ENCODE measurements around the gene CFAP299. TPM values are rescaled to one million over a fixed set of nuclear protein-coding genes. Genes with fewer than 3 reads are reported as not detected.

The CFAP299 gene
- total RNA-seq, 1 experiment from 2014 or later, result not detected

DNA sequence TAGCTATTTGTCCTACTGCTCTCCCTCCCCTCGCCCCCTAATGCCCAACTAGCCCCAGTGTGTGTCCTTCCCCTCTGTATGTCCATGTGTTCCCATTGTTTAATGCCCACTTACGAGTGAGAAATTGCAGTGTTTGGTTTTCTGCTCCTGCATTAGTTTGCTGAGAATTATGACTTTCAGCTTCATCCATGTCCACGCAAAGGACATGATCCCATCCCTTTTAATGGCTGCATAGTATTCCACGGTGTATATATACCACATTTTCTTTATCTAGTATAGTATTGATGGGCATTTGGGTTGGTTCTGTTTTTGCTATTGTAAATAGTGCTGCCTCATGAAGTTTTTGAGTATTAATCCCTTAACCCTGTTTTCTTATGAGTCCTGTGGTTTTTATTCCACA is 33.6 kb upstream of the CFAP299 start:
- ChIA-PET POLR2A (ENCODE audit: low non-redundant PET) (no interaction called here), CTCF (no interaction called here)
- Histone ChIP-seq H3K27ac (ENCODE audit: low read depth, low read length, poor library complexity, severe bottlenecking) (no peak overlapping the region), H3K4me1 (ENCODE audit: insufficient read depth, low read length, poor library complexity, severe bottlenecking) (no peaks in the 10 kb centered on the region), H3K4me3 (ENCODE audit: low read depth, low read length, poor library complexity, severe bottlenecking) (no peak overlapping the region), H3K36me3 (ENCODE audit: insufficient read depth, low read length, poor library complexity, severe bottlenecking) (no peaks in the 10 kb centered on the region), H3K27me3 (replicated peaks; ENCODE audit: insufficient read depth, low read depth, low read length, poor library complexity) (peaks cover 46% of the 10 kb centered on the region), H3K9me3 (ENCODE audit: low read depth, low read length, poor library complexity, severe bottlenecking) (no peaks in the 10 kb centered on the region)
- no TSS peak for BruUV-seq (replicated peaks)
- DNase-seq (ENCODE audit: low spot score), result no peak
- intact Hi-C loops (cut with micrococcal nuclease; ENCODE audit: unreplicated experiment), result no loop called here
- TF ChIP-seq, protein P1, sequence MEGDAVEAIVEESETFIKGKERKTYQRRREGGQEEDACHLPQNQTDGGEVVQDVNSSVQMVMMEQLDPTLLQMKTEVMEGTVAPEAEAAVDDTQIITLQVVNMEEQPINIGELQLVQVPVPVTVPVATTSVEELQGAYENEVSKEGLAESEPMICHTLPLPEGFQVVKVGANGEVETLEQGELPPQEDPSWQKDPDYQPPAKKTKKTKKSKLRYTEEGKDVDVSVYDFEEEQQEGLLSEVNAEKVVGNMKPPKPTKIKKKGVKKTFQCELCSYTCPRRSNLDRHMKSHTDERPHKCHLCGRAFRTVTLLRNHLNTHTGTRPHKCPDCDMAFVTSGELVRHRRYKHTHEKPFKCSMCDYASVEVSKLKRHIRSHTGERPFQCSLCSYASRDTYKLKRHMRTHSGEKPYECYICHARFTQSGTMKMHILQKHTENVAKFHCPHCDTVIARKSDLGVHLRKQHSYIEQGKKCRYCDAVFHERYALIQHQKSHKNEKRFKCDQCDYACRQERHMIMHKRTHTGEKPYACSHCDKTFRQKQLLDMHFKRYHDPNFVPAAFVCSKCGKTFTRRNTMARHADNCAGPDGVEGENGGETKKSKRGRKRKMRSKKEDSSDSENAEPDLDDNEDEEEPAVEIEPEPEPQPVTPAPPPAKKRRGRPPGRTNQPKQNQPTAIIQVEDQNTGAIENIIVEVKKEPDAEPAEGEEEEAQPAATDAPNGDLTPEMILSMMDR (conservative IDR thresholded peaks at IDR 0.05; ENCODE audit: low read depth, low read length), result no peak
- no peak for TF ChIP-seq EZH2 (IDR thresholded peaks at IDR 0.05; ENCODE audit: borderline replicate concordance, low read depth, low read length, poor library complexity, severe bottlenecking)

DNA sequence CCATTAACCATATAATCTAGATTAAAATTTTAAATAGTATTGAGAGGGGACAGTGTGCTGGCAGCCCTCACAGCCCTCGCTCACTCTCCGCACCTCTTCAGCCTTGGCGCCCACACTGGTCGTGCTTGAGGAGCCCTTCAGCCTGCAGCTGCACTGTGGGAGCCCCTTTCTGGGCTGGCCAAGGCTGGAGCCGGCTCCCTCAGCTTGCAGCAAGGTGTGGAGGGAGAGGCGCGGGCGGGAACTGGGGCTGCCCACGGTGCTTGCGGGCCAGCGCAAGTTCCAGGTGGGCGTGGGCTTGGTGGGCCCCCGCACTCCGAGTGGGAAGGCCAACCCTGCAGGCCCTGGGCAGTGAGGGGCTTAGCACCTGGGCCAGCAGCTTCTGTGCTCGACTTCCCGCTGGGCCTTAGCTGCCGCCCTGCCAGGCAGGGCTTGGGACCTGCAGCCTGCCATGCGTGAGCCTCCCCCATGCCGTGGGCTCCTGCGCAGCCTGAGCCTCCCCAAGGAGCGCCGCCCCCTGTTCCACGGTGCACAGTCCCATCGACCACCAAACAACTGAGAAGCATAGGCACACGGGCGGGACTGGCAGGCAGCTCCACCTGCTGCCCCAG is 32.8 kb upstream of the CFAP299 start:
- CTCF ChIA-PET, result no interaction called here
- intact Hi-C loops (cut with micrococcal nuclease; ENCODE audit: unreplicated experiment), result no loop called here
- BruUV-seq (replicated peaks), result no TSS peak
- POLR2A ChIA-PET (ENCODE audit: low non-redundant PET), result no interaction called here
- TF ChIP-seq EZH2 (IDR thresholded peaks at IDR 0.05; ENCODE audit: borderline replicate concordance, low read depth, low read length, poor library complexity, severe bottlenecking), result no peak
- TF ChIP-seq, protein P1 (conservative IDR thresholded peaks at IDR 0.05; ENCODE audit: low read depth, low read length), result no peak
- H3K27me3 ChIP-seq (replicated peaks; ENCODE audit: insufficient read depth, low read depth, low read length, poor library complexity), result peaks cover 40% of the 10 kb centered on the region
- H3K4me3 ChIP-seq (ENCODE audit: low read depth, low read length, poor library complexity, severe bottlenecking), result no peak overlapping the region
- no peak for DNase-seq (ENCODE audit: low spot score)
- H3K4me1 ChIP-seq (ENCODE audit: insufficient read depth, low read length, poor library complexity, severe bottlenecking), result peaks cover 3% of the 10 kb centered on the region
- no peaks in the 10 kb centered on the region for H3K9me3 ChIP-seq (ENCODE audit: low read depth, low read length, poor library complexity, severe bottlenecking)
- H3K36me3 ChIP-seq (ENCODE audit: insufficient read depth, low read length, poor library complexity, severe bottlenecking), result no peaks in the 10 kb centered on the region
- no peak overlapping the region for H3K27ac ChIP-seq (ENCODE audit: low read depth, low read length, poor library complexity, severe bottlenecking)

DNA sequence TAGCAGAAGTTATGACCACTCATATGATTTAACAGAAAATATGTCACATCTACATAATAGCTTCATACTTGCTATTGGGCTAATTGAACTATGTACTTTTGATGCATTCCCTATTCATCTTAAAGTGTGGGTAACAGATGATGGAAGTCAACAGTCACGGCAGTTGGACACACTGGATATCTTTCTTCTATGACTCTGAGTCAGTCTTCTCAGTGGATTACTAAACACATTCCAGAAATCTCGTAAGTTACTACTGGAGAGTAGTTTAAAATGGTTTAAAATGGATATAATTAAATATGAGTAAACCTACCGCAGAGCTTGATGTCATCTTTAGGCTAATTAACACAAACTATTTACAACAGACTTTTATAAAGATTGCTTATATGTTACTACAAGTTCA is 30.1 kb upstream of the CFAP299 start:
- intact Hi-C loops (cut with micrococcal nuclease; ENCODE audit: unreplicated experiment), result no loop called here

More for the DNA sequence above, 30.1 kb upstream of the CFAP299 start:
- Histone ChIP-seq H3K4me3 (ENCODE audit: low read depth, low read length, poor library complexity, severe bottlenecking) (no peak overlapping the region), H3K27ac (ENCODE audit: low read depth, low read length, poor library complexity, severe bottlenecking) (no peak overlapping the region), H3K36me3 (ENCODE audit: insufficient read depth, low read length, poor library complexity, severe bottlenecking) (no peaks in the 10 kb centered on the region), H3K9me3 (ENCODE audit: low read depth, low read length, poor library complexity, severe bottlenecking) (no peaks in the 10 kb centered on the region), H3K4me1 (ENCODE audit: insufficient read depth, low read length, poor library complexity, severe bottlenecking) (peaks cover 4% of the 10 kb centered on the region), H3K27me3 (replicated peaks; ENCODE audit: insufficient read depth, low read depth, low read length, poor library complexity) (peaks cover 55% of the 10 kb centered on the region)
- DNase-seq (ENCODE audit: low spot score), result no peak
- CTCF ChIA-PET, result no interaction called here
- no TSS peak for BruUV-seq (replicated peaks)
- POLR2A ChIA-PET (ENCODE audit: low non-redundant PET), result no interaction called here
- TF ChIP-seq EZH2 (IDR thresholded peaks at IDR 0.05; ENCODE audit: borderline replicate concordance, low read depth, low read length, poor library complexity, severe bottlenecking), result no peak
- TF ChIP-seq, protein P1 (conservative IDR thresholded peaks at IDR 0.05; ENCODE audit: low read depth, low read length), result no peak
